H1 (cell line): Measurements from ENCODE around the gene CGNL1. TPM values are rescaled to one million over a fixed set of nuclear protein-coding genes. Genes with fewer than 3 reads are reported as not detected.
A peak's percentile ranks its signal among the peaks of the same experiment; 100 is the strongest.

Experiments used
- CREB1 ChIP-seq: IDR thresholded peaks from 2 replicates; pipeline ENCODE4 v1.6.1; 2012; ENCODE audit warnings: inconsistent platforms
- GABPA ChIP-seq: IDR thresholded peaks from 2 replicates; pipeline ENCODE4 v1.6.1; 2011; ENCODE audit warnings: mild to moderate bottlenecking, low read length, moderate library complexity, borderline replicate concordance; ENCODE audit not compliant: insufficient read depth
- NANOG ChIP-seq: IDR thresholded peaks from 2 replicates; pipeline ENCODE4 v1.6.1; 2011; ENCODE audit warnings: low read length, low read depth, mild to moderate bottlenecking, inconsistent platforms; ENCODE audit not compliant: insufficient read depth, poor library complexity, severe bottlenecking
- NRF1 ChIP-seq: IDR thresholded peaks from 2 replicates; pipeline ENCODE4 v1.6.1; 2011; ENCODE audit warnings: mild to moderate bottlenecking, low read depth, low read length, improper control_type of control experiment
- RXRA ChIP-seq: IDR thresholded peaks from 2 replicates; pipeline ENCODE4 v1.6.1; 2011; ENCODE audit warnings: low read depth, mild to moderate bottlenecking, low read length, moderate library complexity; ENCODE audit not compliant: insufficient read depth
- SAP30 ChIP-seq: fragments of 300-600 bp; sonication (generic); IDR thresholded peaks from 2 replicates; pipeline ENCODE4 v1.7.1; 2012; ENCODE audit warnings: low read length, moderate library complexity, mild to moderate bottlenecking, inconsistent platforms; ENCODE audit not compliant: insufficient read depth, insufficient replicate concordance
- SIRT6 ChIP-seq: IDR thresholded peaks from one replicate; pipeline ENCODE4 v1.7.1; 2012; ENCODE audit warnings: low read length, inconsistent platforms
- SP1 ChIP-seq: IDR thresholded peaks from 2 replicates; pipeline ENCODE4 v1.6.1; 2011; ENCODE audit warnings: low read depth, low read length
- SUZ12 ChIP-seq: fragments of 200-600 bp; sonication (generic); IDR thresholded peaks from 2 replicates; pipeline ENCODE4 v1.6.1; 2012; ENCODE audit warnings: mild to moderate bottlenecking, inconsistent platforms, low read length, moderate library complexity, mixed read lengths
- TCF12 ChIP-seq: IDR thresholded peaks from 2 replicates; pipeline ENCODE4 v1.6.1; 2011; ENCODE audit warnings: low read depth, mild to moderate bottlenecking, low read length
- polyA plus RNA-seq, 7 experiments: library from polyadenylated mRNA; depleted of rRNA in 3 of 7; stranded (reverse) in 5 of 7; unstranded in 2 of 7; fragments of >200 nt in 5 of 7; fragments of 200-250 nt in 2 of 7; gene quantifications; 1 replicate in 5 of 7; 2 replicates in 1 of 7; 4 replicates in 1 of 7; pipeline versions ENCODE4 v1.2.1 to v1.2.3, GENCODE V29; 2011 to 2013; ENCODE audit warnings: missing spikeins in 2 of 7, mixed read lengths in 2 of 7
- total RNA-seq: library from RNA; stranded (reverse); fragmentation: NEBNext Ultra II Directional; extraction: Animal tissue kit (Norgen Biotek cat#: 25700); gene quantifications from 2 replicates; pipeline ENCODE4 v1.2.1, GENCODE V29; 2021

The CGNL1 gene
- total and polyA plus RNA-seq, 2 of the 8 experiments (the other 6 are each of a cell fraction or from before 2014, with no cell fraction given) = 21.8 to 75.6 TPM

DNA sequence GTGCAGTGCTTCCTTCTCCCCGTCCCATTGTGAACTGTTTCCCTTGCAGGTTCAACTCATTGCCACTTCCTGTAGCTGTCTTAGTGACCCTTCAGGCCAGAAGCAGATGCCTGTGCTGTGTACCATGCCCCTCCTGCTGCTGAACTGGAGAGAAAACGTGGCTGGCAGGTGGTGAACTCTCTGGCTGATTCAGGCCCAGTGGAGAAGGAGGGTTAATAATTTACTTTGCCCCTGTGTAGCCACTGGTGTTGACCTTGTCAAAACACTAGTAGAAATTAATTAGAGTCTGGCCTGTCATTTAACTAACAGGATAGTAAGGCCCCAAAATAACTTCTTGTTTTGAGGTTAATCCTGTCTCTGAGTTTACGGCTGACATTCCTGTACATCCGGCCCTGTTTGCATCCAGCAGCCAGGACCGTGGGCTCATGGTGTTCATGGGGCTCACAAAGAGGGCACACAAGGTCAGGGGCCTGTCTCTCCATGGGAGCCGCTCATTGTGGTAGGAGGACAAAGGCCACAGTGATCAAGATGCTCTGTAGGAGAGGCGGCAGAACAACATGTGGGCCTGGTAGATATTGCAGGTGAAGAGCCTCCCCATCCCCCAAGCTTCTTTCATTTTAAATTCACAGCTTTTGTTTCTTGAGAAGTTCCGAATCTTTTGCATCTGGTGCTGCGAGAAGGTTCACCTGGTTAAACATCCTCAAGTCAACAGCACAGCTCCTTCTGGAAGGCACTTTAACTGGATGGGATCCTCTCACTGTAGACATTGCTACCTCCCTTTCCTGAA lies 101.6 kb downstream of the CGNL1 start (continued):
- TF ChIP-seq NANOG (peak; percentile 70), RXRA (peak; percentile 83; the same call in 1 of the 2 replicates), SP1 (peak; percentile 62; the same call in 1 of the 2 replicates), NRF1 (no peak), CREB1 (no peak), SIRT6 (no peak), TCF12 (0 out of 2 replicates have a peak, but pooled peaks have one; percentile 48), SAP30 (no peak), GABPA (no peak), SUZ12 (no peak)
